ENCODE results near the gene SLC28A2.

DNA sequence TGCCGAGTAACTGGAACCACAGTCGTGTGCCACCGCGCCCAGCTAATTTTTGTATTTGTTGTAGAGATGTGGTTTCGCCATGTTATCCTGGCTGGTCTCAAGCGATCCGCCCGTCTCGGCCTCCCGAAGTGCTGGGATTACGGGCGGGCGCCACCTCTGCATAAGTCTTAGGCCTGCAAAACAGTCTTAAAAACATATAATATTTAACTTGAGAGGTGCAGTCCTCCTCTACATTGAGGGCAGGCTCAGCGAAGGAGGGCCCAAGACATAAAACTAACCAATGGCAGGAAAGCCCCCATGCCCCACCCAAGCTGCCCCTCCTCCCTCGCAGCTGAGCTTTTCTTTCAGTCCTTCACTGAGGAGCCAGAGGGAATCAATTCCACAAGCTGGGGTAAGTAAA, at the start of gene SLC28A2:
- no peak for TF ChIP-seq CTCF (IDR thresholded peaks at IDR 0.05)
- TF ChIP-seq EZH2 (IDR thresholded peaks at IDR 0.05; ENCODE audit: borderline replicate concordance, insufficient read depth, low read depth, low read length, poor library complexity, severe bottlenecking) = no peak

Measured in B cell (primary cell).